HEK293 (cell line): ENCODE results near the gene IL10RA.
"Not testable (repeated sequence)": the region's sequence is repeated elsewhere in the genome, so short reads cannot be mapped to it uniquely, and the experiment has no call there.

ENCODE experiments used
- CTCF ChIA-PET: fragments of 350-600 bp; formaldehyde crosslinking; extraction: SDS; loops from one replicate; lab custom pipeline; 2021; ENCODE audit warnings: antibody characterized with exemption; lab: Yijun Ruan, JAX
- POLR2A ChIA-PET: fragments of 300-600 bp; formaldehyde crosslinking; extraction: SDS; loops from one replicate; lab custom pipeline; 2020; ENCODE audit warnings: antibody characterized with exemption, inconsistent platforms; lab: Yijun Ruan, JAX
- H3K27ac ChIP-seq: fragments of 200-500 bp; sonication (Bioruptor generic); 2 replicates; pipeline ENCODE4 v1.5.1; 2014; ENCODE audit warnings: low read depth, low read length, control low read depth, inconsistent platforms; ENCODE audit errors: extremely low read depth
- H3K36me3 ChIP-seq, 2 experiments: fragments of 200-500 bp in 1 of 2; sonication (Bioruptor generic) in 1 of 2; 1 replicate in 1 of 2; 2 replicates in 1 of 2; pipeline ENCODE4 v1.5.1; 2014 to 2017; ENCODE audit warnings: inconsistent platforms in 2 of 2, low read length in 2 of 2; ENCODE audit not compliant: control insufficient read depth in 2 of 2, insufficient read depth in 1 of 2
- H3K4me1 ChIP-seq: fragments of 200-500 bp; sonication (Bioruptor generic); 2 replicates; pipeline ENCODE4 v1.5.1; 2014; ENCODE audit warnings: mild to moderate bottlenecking, low read length, inconsistent platforms; ENCODE audit not compliant: control insufficient read depth, insufficient read depth
- H3K4me3 ChIP-seq: 2 replicates; pipeline ENCODE4 v1.5.1; 2011; ENCODE audit warnings: low read depth, mild to moderate bottlenecking, control low read depth, low read length, moderate library complexity
- H3K9me3 ChIP-seq: fragments of 200-500 bp; sonication (Bioruptor generic); 2 replicates; pipeline ENCODE4 v1.5.1; 2014; ENCODE audit warnings: low read depth, low read length, inconsistent platforms; ENCODE audit not compliant: control insufficient read depth, insufficient read depth
- BCL11B ChIP-seq: fragments of 450-650 bp; formaldehyde crosslinking; IDR thresholded peaks from 2 replicates; pipeline ENCODE4 v1.5.1; 2016; ENCODE audit warnings: low read depth, missing biosample characterization, missing genetic modification characterization
- GLIS1 ChIP-seq: fragments of 450-650 bp; formaldehyde crosslinking; IDR thresholded peaks from 2 replicates; pipeline ENCODE4 v1.5.1; 2016; ENCODE audit warnings: missing biosample characterization, missing genetic modification characterization
- KLF16 ChIP-seq: fragments of 450-650 bp; formaldehyde crosslinking; IDR thresholded peaks from 2 replicates; pipeline ENCODE4 v1.5.1; 2017; ENCODE audit warnings: missing biosample characterization, missing genetic modification characterization
- OSR2 ChIP-seq: fragments of 450-650 bp; formaldehyde crosslinking; IDR thresholded peaks from 2 replicates; pipeline ENCODE4 v1.5.1; 2016; ENCODE audit warnings: missing biosample characterization, missing genetic modification characterization
- REST ChIP-seq: fragments of 450-650 bp; formaldehyde crosslinking; IDR thresholded peaks from 2 replicates; pipeline ENCODE4 v1.5.1; 2016; ENCODE audit warnings: missing biosample characterization, missing genetic modification characterization
- WT1 ChIP-seq: fragments of 450-650 bp; formaldehyde crosslinking; IDR thresholded peaks from 2 replicates; pipeline ENCODE4 v1.5.1; 2016; ENCODE audit warnings: missing biosample characterization, missing genetic modification characterization
- ZBTB17 ChIP-seq: fragments of 450-650 bp; formaldehyde crosslinking; IDR thresholded peaks from 2 replicates; pipeline ENCODE4 v1.5.1; 2016; ENCODE audit warnings: missing biosample characterization, missing genetic modification characterization
- ZNF133 ChIP-seq: fragments of 450-650 bp; formaldehyde crosslinking; IDR thresholded peaks from 2 replicates; pipeline ENCODE4 v1.5.1; 2016; ENCODE audit warnings: missing biosample characterization, missing genetic modification characterization
- ZNF138 ChIP-seq: fragments of 450-650 bp; formaldehyde crosslinking; IDR thresholded peaks from 2 replicates; pipeline ENCODE4 v1.5.1; 2016; ENCODE audit warnings: missing biosample characterization, missing genetic modification characterization, borderline replicate concordance
- ZNF292 ChIP-seq: fragments of 450-650 bp; formaldehyde crosslinking; IDR thresholded peaks from 2 replicates; pipeline ENCODE4 v1.5.1; 2016; ENCODE audit warnings: low read depth, missing biosample characterization, missing genetic modification characterization, borderline replicate concordance
- ZNF366 ChIP-seq: fragments of 450-650 bp; formaldehyde crosslinking; conservative IDR thresholded peaks from 2 replicates; pipeline ENCODE4 v1.5.1; 2016; ENCODE audit warnings: missing biosample characterization, missing genetic modification characterization
- ZNF394 ChIP-seq: fragments of 450-650 bp; formaldehyde crosslinking; IDR thresholded peaks from 2 replicates; pipeline ENCODE4 v1.5.1; 2016; ENCODE audit warnings: missing biosample characterization, missing genetic modification characterization, mild to moderate bottlenecking, moderate library complexity, borderline replicate concordance
- ZNF398 ChIP-seq: fragments of 450-650 bp; formaldehyde crosslinking; IDR thresholded peaks from 2 replicates; pipeline ENCODE4 v1.5.1; 2017; ENCODE audit warnings: missing biosample characterization, missing genetic modification characterization
- ZNF48 ChIP-seq: fragments of 450-650 bp; formaldehyde crosslinking; IDR thresholded peaks from 2 replicates; pipeline ENCODE4 v1.5.1; 2016; ENCODE audit warnings: missing biosample characterization, missing genetic modification characterization
- ZNF514 ChIP-seq: fragments of 450-650 bp; formaldehyde crosslinking; IDR thresholded peaks from 2 replicates; pipeline ENCODE4 v1.5.1; 2016; ENCODE audit warnings: missing biosample characterization, missing genetic modification characterization
- ZNF530 ChIP-seq: fragments of 450-650 bp; formaldehyde crosslinking; IDR thresholded peaks from 2 replicates; pipeline ENCODE4 v1.5.1; 2016; ENCODE audit warnings: low read depth, missing biosample characterization, missing genetic modification characterization
- ZNF548 ChIP-seq: fragments of 450-650 bp; formaldehyde crosslinking; IDR thresholded peaks from 2 replicates; pipeline ENCODE4 v1.5.1; 2016; ENCODE audit warnings: missing biosample characterization, missing genetic modification characterization
- ZNF596 ChIP-seq: fragments of 450-650 bp; IDR thresholded peaks from 2 replicates; pipeline ENCODE4 v1.5.0; 2018; ENCODE audit warnings: missing biosample characterization, mild to moderate bottlenecking, missing genetic modification characterization, moderate library complexity
- ZXDB ChIP-seq: fragments of 450-650 bp; formaldehyde crosslinking; IDR thresholded peaks from 2 replicates; pipeline ENCODE4 v1.5.1; 2016; ENCODE audit warnings: missing biosample characterization, missing genetic modification characterization
- TF ChIP-seq, protein P1 (sequence below): fragments of 450-650 bp; formaldehyde crosslinking; IDR thresholded peaks from 2 replicates; pipeline ENCODE4 v1.5.1; 2017; ENCODE audit warnings: missing biosample characterization, missing genetic modification characterization

Gene IL10RA

DNA sequence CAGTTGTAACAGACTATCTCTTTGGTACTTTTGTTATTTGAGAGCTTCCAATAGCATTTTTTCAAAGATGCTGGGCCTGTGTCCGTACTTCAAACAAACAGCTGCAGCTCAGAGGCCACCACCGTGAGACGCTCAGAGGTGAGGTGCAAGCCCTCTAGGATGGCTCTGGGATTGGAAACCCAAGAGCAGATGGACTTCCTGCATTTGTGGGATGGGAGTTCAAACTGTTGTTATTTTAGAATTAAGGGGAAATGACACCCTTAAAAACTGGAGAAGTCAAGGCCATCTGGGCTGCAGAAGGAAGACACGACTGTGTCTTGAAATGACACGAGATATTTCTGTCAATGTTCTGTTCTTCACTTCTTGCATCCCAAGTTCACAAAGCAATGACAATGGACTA lies 9.2 kb upstream of the IL10RA start:
- Histone ChIP-seq H3K36me3 (no peaks in the 10 kb centered on the region), H3K4me3 (no peak overlapping the region), H3K4me1 (no peaks in the 10 kb centered on the region), H3K9me3 (no peaks in the 10 kb centered on the region), H3K27ac (no peak overlapping the region)
- ChIA-PET CTCF (no interaction called here), POLR2A (no interaction called here)
- TF ChIP-seq WT1 (tag by site-specific recombination) (no peak), REST (no peak), ZNF398 (tag by site-specific recombination) (no peak), OSR2 (tag by site-specific recombination) (no peak), ZNF133 (no peak), KLF16 (tag by site-specific recombination) (no peak), ZXDB (tag by site-specific recombination) (no peak), ZNF530 (no peak), ZBTB17 (tag by site-specific recombination) (no peak), GLIS1 (tag by site-specific recombination) (no peak), ZNF514 (tag by site-specific recombination) (no peak), ZNF48 (tag by site-specific recombination) (no peak), ZNF394 (no peak), BCL11B (tag by site-specific recombination) (no peak), ZNF138 (tag by site-specific recombination) (no peak), ZNF596 (tag by site-specific recombination) (no peak), ZNF292 (no peak), ZNF548 (tag by site-specific recombination) (no peak), ZNF366 (tag by site-specific recombination) (no peak)
- TF ChIP-seq, protein P1, sequence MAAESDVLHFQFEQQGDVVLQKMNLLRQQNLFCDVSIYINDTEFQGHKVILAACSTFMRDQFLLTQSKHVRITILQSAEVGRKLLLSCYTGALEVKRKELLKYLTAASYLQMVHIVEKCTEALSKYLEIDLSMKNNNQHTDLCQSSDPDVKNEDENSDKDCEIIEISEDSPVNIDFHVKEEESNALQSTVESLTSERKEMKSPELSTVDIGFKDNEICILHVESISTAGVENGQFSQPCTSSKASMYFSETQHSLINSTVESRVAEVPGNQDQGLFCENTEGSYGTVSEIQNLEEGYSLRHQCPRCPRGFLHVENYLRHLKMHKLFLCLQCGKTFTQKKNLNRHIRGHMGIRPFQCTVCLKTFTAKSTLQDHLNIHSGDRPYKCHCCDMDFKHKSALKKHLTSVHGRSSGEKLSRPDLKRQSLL = no peak

GRCh38 chr11:117977612-117978264 lies 8.5 kb upstream of the IL10RA start:
- CTCF ChIA-PET = interaction anchor here (0.6 kb wide), 1 partner anchor 989 kb away, joined by 3 read pairs; no protein-coding TSS in a partner anchor
- POLR2A ChIA-PET, H3K36me3 ChIP-seq, H3K4me1 ChIP-seq, H3K27ac ChIP-seq, H3K9me3 ChIP-seq, H3K4me3 ChIP-seq: not testable (repeated sequence)

DNA sequence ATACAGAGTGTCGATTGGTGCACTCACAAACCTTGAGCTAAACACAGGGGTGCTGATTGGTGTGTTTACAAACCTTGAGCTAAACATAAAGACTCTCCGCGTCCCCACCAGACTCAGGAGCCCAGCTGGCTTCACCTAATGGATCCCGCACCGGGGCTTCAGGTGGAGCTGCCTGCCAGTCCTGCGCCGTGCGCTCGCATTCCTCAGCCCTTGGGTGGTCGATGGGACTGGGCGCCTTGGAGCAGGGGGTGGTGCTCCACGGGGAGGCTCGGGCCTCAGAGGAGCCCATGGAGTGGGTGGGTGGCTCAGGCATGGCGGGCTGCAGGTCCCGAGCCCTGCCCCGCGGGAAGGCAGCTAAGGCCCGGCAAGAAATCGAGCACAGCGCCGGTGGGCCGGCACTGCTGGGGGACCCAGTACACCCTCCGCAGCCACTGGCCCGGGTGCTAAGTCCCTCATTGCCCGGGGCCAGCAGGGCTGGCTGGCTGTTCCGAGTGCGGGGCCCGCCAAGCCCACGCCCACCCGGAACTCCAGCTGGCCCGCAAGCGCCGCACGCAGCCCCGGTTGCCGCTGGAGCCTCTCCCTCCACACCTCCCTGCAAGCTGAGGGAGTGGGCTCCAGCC lies 7.8 kb upstream of the IL10RA start:
- H3K4me3 ChIP-seq, H3K4me1 ChIP-seq, H3K9me3 ChIP-seq, H3K27ac ChIP-seq, POLR2A ChIA-PET, H3K36me3 ChIP-seq: not testable (repeated sequence)
- CTCF ChIA-PET = interaction anchor here (0.6 kb wide), 1 partner anchor 988 kb away, joined by 3 read pairs; no protein-coding TSS in a partner anchor
